Inflammatory macrophage treated with lipopolysaccharide for 1 hour (primary cell): ENCODE data around the gene ACSS2.

ENCODE experiments used
- DNase-seq, 2 donors: peaks; one replicate each; pipeline ENCODE4 v3.0.0-alpha.2; 2020 to 2022

Gene ACSS2

DNA sequence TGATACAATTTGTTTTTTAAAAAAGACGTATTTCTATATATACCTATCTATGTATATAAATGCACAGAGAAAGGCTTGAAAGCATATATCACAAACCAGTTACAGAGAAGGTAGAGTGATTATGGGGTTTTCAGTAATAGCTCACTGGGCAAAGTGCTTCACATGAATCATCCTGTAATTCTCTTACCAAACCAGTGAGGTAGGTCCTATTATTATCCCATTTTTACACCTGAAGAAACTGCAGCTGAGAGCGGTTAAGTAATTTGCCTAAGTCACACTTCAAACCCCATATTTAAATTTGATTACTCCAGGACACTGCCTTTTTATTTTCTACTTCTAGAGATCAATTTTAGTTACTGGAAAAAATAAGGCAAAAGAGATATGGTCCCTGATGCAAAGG is 74.8 kb downstream of the ACSS2 start:
- no peak for DNase-seq

DNA sequence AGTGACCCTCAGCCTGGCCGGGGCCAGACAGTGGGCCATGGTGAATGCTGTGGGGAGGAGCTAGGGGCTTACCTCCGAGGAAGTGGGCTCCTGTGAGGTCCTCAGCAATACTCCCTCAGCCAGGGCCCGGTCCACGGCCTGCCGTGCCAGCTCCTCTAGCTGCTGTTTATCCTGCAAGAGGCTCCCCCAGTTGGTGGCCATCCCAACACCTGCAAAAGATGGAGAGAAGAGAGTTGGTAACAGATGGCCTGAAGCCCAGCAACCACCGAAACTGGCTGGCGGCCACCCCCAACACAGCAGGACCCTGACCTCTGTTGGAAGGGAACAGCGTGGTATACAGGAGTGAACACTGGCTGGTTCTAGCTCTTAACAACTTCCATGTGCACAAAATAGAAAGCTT is 75.2 kb downstream of the ACSS2 start:
- DNase-seq: no peak

DNA sequence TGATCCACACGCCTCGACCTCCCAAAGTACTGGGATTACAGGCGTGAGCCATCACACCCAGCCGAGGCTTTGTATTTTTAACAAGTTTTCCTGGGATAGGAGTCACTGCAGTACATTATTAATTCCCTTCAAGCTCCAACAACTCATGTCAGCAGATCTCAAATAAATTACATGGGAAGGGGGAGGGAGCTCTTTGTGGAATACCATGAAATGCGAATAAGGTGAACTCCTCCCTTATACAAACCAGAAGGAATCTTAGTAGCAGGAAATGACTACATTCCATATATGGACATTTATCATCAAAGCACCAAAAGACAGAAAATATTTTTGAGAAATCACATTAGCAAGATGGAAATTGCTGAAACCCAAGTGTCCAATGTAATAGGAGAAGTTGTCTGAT is 76.3 kb downstream of the ACSS2 start:
- no peak for DNase-seq

DNA sequence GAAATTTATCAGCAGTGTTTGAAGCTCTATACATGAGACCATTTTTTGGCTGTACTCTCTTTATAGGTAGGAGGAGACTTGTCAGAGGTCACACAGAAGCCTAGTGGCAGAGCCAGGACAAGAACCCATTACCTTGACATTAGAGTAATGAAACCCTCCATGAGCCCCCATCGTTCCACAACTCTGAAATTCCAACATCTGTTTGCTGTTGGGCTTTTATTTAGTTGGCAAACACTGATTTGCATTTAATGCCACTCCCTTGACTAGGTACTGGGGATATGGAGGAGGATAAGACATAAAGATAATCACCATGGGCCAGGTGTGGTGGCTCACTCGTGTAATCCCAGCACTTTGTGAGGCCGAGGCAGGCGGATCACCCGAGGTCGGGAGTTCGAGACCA is 77.5 kb downstream of the ACSS2 start:
- DNase-seq: no peak

DNA sequence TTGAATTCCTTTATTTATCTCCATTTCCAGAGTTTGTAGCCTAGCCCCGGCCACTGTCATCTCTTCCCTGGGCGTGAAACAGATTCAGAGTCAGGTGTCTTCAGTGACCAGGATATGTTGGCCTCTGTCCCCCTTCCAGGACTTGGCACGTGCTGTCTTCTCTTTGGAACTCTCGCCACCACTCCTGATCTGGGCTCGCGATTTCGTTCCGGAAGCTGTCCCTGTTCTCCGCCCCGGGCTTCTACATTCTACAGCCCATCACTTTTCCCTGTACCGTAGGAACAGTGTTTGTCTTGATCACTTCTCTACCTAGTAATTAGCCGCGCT is 78.5 kb downstream of the ACSS2 start:
- peak in 1 of 2 donors; percentile 8 for DNase-seq

DNA sequence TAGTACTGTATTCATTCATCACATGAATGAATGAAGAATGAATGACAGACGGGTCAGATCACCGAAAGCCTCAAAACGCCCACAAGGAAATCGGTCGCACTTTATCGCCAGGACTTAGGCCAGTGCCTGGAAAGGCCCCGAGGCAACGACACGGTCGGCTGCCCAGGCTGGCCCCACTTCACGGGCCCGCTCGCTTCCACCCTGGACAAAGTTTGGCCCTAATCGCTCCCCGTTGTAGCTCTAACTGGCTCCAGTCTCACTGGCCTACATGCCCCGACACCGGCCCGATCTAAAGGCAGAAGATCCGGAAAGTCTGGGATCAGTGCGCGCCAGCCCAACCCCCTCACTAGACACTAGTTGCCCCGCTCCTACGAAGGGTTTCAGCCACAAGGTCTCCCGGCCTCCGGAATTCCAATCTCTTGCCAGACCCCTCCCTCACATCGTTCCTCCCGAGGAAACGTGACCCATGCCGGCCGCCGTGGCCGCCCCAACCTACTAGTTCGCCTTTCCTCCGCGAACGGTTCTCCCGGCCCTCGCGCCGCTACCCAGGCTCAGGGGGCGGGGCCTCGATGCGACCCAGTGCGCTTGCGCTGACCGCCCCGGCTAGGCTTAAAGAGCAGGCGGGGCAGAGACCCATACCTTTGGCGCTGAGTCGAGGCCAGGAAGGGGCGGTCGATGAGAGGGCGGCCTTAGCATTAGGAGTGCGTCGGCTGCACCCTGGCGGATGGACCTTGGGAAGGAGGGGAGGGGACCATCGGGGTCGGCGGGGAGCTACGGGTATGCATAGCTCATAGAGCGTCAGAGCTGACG is 79.0 kb downstream of the ACSS2 start, which contains the start of the genes GSS and MYH7B:
Gene GSS, minus strand, starts transcription at position 576 of the 810 bp plus-strand sequence. CDS start 3,954 bp downstream, outside the sequence.
Gene MYH7B, plus strand, starts transcription at position 638 of the 810 bp plus-strand sequence. CDS start 22,138 bp downstream, outside the sequence.
- DNase-seq: peak; percentile 86 to 98

DNA sequence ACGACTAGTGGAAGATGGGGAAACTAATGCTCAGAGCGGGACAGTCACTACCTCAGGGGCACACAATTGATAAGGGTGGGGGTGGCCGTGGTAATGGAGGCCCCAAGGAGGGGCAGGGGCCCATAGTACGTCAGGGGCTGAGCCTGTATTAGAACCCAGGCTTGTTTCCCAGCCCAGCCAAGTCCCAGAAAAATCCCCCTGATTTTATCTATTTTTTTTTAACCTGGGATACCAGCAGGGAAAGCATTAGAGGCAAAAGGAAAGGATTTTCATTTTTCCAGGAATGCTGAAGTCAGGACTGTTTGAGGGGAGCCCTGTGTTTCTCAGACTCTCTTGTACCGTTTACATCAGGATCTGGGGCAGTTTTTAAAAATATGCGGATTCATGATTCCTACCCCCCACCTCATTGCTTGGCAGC is 79.6 kb downstream of the ACSS2 start:
- DNase-seq: no peak

DNA sequence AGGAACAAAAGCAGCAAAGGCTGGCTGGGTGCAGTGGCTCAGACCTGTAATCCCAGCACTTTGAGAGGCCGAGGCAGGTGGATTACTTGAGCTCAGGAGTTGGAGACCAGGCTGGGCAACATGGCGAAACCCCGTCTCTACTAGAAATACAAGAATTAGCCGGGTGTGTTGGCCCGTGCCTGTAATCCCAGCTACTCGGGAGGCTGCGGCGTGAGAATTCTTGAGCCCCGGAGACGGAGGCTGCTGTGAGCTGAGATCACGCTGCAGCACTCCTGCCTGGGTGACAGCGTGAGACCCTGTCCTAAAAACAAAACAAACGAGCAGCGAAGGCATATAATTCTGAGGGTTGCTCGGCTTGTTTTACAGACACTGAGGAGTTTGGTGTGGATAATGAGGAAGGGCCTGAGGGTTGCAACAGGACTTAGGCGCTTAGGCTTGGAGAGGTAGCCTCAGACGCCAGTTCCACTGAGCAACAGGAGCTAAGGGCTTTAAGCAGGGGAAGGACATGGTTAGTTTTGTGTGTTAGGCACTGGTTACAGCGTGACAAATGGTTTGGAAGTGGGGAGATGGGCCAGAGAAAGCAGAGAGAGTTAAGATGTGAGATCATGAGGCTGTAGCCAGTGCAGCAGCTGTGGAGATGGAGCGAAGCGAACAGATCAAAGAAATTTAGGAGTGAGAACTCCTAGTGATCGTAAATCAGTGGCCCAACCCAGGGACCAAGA is 80.5 kb downstream of the ACSS2 start:
- no peak for DNase-seq

DNA sequence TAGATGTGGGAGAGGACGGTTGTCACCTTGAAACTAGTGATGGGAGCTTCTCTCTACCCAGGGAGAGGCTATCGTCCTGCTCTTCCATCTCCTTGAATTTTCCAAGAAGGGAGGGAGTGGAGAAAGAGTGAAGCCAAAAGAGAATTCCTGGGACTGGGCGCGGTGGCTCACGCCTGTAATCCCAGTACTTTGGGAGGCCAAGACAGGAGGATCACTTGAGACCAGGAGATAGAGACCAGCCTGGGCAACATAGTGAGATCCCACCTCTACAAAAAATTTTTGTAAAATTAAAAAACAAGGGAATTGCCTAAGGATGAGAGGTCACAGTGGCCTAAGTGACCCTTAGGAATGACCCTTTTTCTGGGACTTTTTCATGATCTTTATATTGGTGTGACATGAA is 88.1 kb downstream of the ACSS2 start:
- DNase-seq: no peak

DNA sequence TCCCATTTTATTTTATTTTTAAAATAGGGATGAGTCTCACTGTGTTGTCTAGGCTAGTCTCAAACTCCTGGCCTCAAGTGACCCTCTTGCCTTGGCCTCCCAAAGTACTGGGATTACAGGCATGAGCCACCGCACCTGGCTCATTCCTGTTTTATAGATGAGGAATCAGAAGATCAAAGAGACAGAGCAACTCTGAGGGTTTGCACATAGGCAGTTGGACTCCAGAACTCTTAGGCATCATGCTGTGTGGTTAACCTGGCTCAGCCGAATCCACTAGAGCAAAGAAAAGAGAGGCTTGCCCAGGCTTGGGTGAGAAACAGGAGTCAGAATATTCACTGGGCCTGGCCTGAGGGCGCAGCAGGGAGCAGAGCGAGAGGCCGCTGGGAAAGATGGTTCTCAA is 88.6 kb downstream of the ACSS2 start:
- DNase-seq: no peak

DNA sequence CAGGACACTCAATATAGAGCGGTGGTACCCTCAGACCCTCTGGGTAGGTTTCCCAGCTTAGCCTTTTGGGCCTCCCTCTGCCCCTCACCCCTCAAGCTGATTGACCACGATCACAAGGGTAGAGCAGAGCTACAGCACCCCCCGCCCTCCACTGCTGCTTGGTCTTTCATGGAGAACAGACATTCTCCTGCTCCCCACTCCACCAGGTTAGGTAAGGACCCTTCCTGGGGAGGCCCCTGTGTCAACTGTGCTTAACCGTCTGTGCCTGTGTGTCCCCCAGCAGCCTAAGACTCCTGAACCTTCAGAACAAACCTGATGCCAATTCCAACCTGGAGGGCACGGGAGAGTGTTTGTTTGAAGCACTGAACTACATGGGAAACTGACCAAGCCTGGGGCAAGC is 91.0 kb downstream of the ACSS2 start:
- no peak for DNase-seq

DNA sequence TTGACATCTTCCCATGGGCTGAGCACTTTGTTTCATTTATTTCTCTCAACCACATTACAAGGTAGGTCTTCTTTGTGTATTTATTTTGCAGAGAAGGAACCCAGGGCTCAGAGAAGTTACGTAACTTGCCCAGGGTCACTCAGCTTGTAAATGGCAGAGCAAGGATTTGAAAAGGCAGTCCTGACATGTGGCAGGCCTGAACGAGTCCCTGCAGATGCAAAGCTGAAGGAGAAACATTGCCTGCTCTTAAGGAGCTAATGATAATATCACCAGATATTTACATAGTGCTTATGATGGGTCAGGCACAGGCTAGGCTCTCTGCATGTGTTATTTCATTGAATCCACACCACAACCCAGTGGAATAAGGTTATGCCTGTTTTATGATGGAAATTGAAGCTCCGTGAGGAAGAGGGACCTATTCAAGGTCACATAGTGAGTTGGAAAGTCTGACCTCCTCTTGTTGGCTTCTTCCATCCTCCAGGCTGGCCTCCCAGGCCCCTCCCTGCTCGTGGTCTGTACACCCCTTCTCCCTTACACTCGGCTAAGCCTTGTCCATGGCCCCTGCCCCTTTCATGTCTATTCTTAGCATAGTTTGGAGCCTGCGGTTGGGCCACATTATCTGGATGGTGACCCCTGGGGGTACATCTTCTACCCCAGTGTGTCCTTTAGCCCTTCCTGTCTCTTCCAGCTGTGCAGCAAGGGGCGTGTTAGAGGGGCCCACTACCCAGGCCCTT is 91.8 kb downstream of the ACSS2 start:
- no peak for DNase-seq

DNA sequence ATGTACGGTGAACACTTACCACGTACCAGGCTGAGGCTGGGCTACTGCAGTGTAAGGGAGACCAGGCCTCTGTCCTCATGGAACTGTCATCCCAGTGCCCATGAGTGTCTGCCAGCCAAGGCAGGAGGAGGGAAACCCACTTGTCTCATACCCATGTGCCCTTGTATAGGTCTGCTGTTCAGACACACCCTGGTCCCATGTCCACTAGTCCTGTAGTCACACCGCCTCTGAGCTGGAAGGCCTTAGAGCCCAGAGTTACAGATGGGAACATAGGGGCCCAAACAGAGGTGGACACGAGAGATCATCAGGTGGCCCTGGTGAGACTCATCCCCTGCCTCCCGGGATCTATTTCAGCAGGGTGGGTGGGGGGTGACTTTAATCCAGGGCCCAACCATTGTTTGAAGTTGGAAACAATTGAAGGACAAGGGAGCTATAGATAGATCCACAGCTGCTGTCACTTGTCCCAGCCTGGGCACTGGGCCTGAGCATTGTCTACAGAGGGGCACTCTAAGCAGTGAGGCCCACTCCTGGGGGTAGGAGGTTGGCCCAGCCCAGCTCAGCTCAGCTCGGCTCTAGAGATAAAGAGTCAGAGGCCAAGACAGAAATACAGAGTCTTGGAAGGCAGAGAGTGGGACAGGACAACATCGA is 93.9 kb downstream of the ACSS2 start:
- no peak for DNase-seq

DNA sequence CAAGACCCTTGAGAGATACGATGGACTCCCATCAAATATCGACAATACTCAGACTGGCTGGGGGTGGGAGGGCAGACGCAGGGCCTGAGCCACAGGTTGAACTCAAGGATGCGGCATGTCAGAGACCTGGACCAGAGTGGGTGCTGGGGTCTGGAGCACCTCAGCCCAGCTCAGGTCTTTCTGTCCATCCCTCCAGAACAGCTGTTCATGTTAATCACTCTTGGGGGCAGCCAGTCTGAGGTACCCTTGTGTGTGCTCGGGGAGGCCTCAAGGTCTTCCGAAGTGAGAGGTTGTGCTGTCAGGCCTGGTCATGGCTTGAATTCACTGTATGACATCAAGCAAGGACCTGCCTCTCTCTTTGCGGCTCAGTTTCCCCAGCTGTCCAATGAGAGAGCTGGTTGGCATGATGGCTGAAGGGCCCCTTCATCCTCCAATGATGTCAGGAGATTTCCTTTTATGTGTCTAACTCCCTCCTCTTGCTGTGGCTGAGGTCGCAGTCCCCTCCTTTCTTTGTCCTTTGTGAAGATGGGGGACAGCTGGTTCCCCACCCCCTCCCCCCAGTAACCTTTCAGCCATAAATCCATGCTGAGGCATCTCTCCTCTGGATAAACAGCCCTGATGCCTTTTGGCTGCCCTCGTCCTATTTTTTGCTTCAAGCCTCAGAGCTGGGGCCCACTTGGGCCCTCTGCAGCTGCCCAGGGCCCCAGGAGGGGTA is 94.6 kb downstream of the ACSS2 start:
- DNase-seq: no peak

DNA sequence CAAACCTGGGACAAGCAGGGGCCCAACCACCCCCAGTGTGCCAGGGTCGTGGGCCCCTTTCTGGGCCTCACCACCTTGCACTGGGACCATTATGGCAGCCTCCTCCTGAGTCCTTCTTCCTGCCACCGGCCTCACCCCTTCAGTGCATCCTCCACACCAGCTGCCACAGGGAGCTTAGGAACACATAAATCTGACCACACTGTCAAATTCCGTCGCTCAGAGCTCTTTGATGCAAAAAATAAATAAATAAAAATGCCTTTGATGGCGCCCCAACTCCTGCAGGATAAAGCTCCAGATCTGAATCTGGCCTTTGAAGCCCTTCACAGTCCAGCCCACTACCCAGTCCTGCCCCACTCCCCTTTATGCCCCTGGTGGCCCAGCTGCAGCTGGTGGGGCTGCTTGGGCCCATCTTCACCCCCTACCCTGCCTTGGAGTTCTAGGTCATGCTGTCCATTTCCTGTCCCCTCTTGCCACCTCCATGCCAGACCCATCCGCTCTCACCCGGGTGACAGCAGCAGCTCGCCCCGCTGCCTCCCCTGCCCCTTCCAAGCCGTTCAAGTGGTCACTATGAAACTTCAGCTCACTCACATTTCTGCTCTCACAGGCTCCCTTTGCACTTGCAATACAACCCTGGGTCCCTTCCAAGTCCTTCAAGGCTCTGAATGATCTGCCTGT is 95.3 kb downstream of the ACSS2 start:
- DNase-seq: no peak

DNA sequence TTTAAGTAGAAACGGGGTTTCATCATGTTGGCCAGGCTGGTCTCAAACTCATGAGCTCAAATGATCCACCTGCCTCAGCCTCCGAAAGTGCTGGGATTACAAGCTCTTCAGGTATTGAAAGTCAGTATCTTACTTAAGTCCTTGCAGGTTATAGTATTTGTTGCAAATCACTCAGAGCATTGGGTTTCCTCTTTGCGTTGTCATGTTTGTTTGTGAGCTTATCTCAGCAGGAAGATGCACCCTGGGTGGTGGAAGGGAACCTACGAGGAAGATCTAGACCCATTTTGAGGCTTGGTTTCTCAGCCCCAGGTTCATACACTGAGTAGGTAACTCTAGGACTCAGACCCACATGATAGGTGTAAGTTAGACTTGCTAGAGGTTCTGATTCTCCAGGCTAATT is 97.8 kb downstream of the ACSS2 start:
- DNase-seq: no peak

DNA sequence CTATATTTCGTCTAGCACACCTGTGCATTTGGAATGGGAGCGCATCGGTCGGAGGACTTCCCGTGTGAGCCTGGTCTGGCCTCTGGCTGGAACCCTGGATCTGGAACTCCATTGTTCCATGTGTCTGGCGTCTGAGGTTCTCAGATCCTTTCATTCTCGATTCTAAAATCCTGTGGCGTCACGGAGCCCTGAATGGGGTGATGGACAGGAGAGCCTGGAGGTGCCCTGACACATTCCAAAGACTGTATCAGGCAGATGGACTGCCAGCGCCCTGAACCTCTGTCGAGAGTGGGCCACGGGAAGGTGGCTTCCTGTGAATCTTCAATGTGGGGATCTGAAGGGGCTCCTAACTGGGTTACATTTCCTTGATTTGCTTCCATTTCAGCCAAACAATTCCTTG is 99.9 kb downstream of the ACSS2 start:
- no peak for DNase-seq
